Stimulated activated CD8-positive, alpha-beta memory T cell treated with anti-CD3 and anti-CD28 coated beads, Interleukin-4, amount 100 ng/mL, for 24 hours (primary cell): ENCODE results near the gene PLA2G6.

ENCODE experiments used
- DNase-seq: peaks from one replicate; pipeline ENCODE4 v3.0.0-alpha.2; 2020; ENCODE audit warnings: low read depth

The PLA2G6 gene

GRCh38 chr22:38181453-38182200 lies at the start of gene PLA2G6:
Gene PLA2G6 (minus strand): TSS chr22:38181830. CDS start chr22:38169426, 12,404 bp downstream.
- peak; percentile 96 for DNase-seq

DNA sequence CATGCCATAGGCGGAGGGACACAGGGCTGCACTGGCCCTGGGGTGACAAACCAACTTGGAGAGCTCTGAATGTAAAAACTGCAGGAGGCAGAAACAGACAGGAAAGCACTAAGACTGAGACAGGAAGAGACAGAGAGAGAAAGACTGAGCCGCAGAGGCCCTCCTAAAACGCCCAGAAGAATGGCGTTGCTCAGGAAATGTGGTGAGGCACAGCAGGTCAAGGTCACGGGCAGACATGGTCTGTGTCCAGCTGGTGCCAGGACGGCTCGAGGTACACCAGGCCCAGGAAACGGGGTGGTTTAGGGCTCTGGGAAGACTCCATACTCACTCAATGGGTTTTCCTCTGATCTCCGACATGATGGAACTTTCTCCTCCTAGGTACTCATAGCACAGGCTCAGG lies 49.3 kb upstream of the PLA2G6 start:
- DNase-seq, result no peak

GRCh38 chr22:38230108-38230825 lies 48.6 kb upstream of the PLA2G6 start:
- DNase-seq, result no peak

- DNase-seq, result no peak
Observed at GRCh38 chr22:38228873-38229740, 47.5 kb upstream of the PLA2G6 start.

- DNase-seq, result no peak
Observed at GRCh38 chr22:38228326-38228872, 46.8 kb upstream of the PLA2G6 start.

DNA sequence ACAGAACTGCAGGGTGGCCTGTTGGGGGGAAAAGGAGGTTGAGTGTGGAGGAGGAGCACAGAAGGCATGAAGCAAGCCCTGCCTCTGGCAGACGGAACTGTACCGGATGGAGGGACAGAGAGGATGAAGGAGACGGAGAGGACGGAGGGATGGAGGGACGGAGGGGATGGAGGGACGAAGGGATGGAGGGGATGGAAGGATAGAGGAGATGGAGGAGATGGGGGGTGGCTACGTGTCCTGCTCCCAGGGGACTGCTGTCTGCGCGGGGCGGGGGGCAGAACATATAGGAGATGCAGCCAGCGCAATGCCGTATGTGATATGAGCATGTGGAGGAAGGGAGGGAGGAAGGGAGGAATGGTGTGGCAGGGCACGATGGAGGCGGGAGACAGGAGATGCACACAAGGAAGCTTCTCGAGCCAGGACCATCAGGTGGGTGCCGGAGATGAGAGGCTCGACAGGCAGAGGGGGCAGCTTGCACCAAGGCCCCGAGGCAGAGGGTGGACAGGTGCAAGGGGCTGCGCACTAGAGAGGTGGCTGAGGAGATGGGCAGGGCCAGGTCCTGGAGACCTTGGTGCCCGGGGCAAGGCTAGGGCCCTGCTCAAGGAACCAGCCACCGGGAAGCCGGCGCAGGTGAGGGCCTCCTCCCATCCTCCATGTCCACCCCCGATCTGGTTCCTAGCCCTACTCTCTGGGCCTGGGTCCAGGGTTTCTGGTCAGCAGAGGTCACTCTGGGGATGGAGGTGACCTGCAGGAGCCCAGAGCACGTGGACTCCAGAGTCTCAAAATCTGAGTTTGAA lies 45.4 kb upstream of the PLA2G6 start:
- DNase-seq, result no peak

DNA sequence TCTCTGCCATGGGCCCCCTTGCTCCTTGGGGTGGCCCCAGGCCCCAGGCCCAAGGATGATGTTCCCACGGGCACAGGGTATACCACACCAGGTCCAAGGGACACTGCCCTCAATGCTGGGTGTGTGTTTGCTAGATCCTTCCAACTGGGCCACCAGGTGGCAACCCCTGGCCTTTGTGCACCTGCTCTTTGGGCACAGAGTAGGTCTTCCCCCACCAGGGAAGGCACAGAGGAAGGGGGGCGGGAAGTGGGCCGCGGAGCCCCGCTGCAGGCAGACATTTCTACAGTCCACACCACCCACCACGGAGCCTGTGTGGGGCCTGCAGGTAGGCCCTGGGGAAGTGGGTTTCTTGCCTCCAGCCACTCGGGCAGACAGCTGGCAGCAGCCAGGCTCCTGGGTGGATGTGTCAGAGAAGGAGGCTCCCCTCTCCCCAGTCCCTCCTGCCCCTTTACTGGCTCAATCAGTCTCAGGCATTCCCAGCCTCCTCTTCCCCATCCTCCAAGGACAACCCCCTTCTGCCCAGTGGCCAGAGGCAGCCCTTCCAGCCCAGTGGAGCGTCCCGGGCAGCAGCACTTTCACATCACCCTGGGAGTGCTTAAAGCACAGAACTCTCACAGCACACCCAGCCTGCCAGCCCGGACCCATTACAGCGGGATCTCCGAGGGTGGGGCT lies 41.8 kb upstream of the PLA2G6 start:
- no peak for DNase-seq

DNA sequence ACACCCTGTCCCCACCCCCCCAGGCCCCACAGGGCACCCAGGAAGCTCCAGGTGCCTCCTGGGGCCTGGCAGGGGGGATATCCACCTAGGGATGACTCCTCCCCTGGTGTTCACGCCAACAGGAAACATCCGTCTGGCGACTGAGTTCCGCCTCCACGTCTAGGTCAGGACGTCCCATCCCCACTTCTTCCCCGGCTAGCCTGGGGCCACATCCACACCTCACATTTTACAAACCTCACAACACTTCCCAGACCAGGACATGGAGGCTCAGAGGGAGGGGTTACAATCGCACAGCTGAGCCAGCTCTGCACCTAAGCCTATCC lies 41.1 kb upstream of the PLA2G6 start:
- DNase-seq, result no peak

DNA sequence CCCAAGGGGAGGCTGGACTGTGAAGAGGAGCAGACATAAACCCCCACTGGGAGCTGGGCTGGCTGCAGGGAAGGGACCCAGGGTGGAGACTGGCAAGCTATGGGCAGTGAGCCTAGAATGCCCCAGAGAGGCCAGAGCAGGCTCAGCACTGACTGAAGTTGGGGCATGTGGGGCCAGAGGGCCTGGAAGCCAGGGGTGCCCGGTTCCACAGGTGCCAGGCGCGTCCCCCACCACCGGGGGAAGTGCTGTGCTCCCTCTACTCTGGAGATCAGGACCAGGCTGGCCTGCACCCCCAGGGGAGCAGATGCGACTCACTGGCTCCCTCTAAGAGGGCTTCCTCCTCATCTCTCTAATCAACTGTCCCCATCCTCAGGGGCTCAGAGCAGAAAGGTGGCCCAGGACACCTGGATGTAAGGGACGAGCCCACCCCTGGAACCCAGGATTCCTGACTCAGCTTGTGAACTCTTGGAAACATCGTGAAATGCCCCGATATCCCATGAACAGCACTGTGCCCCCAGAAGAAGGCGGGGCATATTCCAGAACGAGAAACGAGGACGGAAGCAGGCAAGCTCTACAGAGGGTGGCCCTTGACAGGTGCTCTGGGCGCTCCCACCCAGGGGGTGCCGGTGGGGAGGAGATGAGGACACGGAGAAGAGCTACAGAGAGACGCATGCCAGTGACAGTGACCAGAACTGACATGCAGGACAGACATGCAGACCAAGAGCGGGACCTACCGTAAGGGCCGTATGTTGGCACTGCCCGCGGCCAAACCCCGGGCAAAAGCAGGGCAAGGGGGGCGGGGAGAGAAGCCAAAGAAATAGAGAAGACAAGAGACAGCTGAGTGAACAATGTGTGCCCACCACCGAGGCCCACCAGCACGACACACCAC lies 40.5 kb upstream of the PLA2G6 start:
- no peak for DNase-seq

DNA sequence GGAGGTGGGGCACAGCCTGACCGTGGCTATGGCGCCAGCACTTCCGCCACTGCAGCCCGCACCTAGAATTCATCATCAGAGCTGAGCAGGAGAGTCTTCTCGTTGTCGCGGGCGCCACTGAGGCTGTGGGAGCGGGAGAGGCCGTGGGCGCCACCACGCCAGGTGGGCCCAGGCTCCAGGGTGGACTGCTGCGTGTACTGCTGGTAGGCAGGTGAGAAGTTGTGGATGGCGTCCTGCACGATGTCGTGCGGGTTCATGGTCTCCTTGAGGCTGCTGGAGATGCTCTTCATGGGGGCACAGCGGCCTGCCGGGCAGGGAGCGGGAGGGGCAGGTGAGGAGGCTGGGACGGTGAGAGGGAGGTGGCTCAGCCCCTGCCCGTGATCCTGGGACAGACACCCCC lies 39.8 kb upstream of the PLA2G6 start:
- no peak for DNase-seq

DNA sequence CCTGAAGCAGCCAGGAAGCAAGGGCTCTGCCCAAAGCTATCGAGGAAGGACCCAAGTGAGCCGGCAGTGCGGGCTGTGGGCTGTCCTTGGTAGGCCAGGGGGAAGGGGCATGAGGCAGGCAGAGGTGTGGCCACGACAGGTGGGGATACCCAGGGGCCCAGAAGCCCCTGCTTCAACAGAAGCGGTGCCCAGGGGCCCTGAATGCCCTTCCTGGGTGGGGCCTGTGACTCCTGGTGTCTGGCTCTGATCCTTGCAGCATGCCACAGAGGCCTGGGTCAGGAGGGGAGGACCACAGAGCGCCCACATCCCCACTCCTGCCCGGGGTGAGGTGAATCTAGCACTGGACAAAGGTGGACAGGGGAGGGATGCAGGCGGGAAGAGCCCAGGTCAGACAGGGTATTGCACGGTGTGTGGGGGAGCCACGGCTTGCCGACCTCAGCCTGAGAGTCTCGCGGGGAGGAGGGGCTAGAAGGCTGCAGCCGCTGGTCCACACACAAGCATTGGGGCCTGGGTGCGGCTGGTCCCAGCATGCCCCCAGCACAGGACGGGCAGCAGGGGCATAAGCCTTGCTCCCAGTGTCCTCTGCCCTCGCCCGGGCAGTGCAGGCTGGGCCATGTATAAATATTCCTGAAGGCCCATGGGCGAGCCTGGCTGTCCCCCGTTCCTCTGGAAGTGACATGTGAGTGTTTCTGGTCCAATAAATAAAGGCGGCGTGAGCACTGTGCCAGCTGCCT lies 39.2 kb upstream of the PLA2G6 start:
- no peak for DNase-seq

- DNase-seq, result no peak
Observed at GRCh38 chr22:38220163-38220562, 38.5 kb upstream of the PLA2G6 start.

DNA sequence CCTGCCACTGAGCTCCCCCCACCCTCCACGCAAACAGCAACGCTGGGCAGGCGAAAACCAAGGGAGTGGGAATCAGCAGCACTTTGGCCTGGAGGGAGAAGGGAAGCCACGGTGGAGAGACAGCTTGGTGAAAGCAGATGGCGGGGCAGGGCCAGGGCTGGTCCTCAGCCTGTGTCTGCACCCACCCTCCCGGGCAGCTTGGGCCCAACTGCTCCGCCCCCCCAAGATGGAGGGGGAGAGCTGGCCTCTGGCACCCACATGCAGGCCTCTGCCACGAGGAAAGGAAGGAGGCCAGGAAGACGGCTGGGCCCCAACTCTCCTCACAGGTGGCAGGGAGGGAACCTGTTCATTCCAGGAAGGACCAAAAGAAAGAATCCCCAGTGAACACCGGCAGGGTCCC lies 38.0 kb upstream of the PLA2G6 start:
- DNase-seq, result no peak

GRCh38 chr22:38218661-38219622 lies 37.3 kb upstream of the PLA2G6 start:
- DNase-seq, result no peak

DNA sequence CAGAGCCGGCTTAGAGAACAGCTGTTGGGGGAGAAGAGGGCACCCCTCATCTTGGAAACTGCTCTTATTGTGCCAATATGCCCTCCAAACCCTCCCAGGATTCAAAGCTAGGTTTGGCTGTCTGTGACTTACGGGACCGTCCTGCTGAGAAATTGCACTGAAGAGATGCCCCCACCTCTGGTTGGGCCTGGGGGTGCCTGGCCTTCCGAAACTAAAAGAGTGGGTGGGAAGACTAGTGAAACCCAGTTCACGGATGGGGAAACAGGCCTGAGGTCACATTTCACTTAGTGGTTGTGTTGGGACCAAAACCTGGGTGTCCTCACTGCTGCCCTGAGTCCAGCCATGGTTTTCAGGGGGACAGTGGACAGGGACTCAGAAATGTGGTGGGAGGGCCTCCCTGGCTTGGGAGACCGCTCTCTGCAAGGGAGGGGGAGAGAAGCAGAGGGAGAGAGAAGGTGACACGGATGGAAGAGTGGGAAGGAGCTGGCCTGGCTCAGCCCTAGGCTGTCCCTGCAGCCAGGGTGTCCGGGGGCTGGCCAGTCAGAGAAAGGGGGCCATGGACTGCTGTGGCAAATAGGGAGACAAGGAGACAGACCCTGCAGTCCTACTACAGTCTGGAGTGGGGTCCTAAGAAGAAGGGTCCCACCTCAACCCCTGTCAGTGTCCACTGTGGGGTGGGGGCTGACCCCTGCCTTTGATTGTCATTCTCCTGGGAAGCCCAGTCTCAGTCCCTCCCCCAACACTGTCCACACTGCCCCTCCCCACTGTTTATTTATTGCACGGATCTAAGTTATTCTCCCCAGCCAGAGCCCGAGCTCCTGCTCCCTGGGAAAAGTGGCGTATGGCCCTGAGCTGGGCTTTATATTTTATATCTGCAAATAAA lies 33.8 kb upstream of the PLA2G6 start:
- no peak for DNase-seq

- peak; percentile 42 for DNase-seq
Observed at GRCh38 chr22:38214302-38215056, 32.8 kb upstream of the PLA2G6 start.

DNA sequence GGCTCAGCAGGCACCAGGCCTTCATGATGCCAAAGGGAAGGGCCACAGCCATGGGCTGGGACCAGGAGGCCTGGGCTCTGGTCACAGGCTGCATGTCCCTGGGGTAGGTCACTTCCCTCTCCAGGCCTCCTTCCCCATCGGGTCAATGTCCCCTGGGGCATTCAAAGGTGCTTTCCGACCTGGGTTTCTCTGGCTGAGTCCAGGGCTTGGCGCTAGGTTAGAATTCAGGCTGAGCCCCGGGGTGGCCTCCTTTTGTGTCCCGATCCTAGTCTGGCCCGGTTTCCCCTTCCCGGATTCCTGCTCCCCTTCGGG lies 32.3 kb upstream of the PLA2G6 start:
- no peak for DNase-seq
